GM12801 (cell line): ENCODE results near the gene TMEM44.

ENCODE experiments used
- TF ChIP-seq, protein P1 (sequence below): IDR thresholded peaks from one replicate; pipeline ENCODE4 v1.5.1; 2011; ENCODE audit warnings: control low read depth; ENCODE audit not compliant: insufficient read length; ENCODE audit errors: extremely low read depth

Gene TMEM44

DNA sequence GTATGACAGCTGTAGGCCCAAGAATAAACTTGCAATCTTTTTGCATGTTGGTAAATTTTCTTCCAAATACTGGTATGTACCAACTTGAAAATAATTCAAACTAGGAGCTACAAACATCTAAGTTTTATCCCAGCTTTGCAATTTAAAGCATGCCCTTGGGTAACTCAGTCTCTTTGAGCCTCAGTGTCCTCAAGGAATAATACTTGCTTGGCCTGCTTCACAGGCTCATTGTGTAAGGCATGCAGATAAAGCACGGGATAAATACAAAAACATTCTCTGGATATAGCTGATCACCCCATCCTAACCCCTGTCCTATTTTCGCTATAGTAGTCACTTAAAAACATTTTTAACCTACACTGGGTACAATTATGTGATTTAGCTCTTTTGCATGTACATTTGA, 9.6 kb upstream of the TMEM44 start:
- TF ChIP-seq, protein P1, sequence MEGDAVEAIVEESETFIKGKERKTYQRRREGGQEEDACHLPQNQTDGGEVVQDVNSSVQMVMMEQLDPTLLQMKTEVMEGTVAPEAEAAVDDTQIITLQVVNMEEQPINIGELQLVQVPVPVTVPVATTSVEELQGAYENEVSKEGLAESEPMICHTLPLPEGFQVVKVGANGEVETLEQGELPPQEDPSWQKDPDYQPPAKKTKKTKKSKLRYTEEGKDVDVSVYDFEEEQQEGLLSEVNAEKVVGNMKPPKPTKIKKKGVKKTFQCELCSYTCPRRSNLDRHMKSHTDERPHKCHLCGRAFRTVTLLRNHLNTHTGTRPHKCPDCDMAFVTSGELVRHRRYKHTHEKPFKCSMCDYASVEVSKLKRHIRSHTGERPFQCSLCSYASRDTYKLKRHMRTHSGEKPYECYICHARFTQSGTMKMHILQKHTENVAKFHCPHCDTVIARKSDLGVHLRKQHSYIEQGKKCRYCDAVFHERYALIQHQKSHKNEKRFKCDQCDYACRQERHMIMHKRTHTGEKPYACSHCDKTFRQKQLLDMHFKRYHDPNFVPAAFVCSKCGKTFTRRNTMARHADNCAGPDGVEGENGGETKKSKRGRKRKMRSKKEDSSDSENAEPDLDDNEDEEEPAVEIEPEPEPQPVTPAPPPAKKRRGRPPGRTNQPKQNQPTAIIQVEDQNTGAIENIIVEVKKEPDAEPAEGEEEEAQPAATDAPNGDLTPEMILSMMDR = no peak

DNA sequence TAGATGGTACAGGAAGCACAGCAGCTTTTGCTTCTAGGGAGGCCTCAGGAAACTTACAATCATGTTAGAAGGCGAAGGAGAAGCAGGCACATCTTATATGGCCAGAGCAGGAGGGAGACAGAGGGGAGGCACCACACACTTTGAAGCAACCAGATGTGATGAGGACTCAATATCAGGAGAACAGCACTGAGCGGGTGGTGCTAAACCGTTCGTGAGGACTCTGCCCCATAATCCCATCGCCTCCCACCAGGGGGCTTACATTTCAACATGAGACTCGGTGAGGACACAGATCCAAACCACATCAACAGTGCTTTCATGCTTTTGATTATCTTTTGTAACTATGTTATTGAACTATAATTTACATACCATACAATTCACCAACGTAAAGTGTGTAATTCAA, 7.6 kb upstream of the TMEM44 start:
- TF ChIP-seq, protein P1 = no peak

DNA sequence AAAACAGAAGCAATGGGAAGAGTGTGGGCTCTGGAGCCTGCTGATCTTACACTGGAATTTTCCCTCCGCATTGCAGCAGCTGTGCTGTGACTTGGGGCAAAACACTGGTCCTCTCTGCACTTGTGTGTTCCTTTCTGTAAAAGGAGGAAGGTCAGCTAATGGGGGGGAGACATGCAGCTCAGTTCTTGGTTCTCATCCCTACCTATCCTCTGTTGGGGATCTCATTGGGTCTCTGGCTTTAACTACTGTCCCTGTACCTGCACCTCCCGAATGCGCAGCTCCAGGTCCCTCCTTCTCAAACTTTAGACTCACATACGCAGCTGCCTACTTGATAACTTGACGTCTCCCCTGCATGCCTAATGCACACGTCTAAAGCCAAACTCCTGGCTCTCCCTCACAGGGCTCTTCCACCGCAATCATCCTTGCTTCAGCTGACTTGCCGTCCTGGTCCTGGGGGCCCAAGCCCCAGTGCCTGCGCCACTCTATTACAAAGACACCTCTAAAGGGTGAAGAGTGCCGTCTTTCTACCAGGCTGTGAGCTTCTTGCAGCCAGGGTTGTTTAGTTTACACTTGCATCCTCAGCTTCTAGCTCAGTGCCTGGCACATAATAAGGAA, 5.9 kb upstream of the TMEM44 start:
- TF ChIP-seq, protein P1 = no peak

DNA sequence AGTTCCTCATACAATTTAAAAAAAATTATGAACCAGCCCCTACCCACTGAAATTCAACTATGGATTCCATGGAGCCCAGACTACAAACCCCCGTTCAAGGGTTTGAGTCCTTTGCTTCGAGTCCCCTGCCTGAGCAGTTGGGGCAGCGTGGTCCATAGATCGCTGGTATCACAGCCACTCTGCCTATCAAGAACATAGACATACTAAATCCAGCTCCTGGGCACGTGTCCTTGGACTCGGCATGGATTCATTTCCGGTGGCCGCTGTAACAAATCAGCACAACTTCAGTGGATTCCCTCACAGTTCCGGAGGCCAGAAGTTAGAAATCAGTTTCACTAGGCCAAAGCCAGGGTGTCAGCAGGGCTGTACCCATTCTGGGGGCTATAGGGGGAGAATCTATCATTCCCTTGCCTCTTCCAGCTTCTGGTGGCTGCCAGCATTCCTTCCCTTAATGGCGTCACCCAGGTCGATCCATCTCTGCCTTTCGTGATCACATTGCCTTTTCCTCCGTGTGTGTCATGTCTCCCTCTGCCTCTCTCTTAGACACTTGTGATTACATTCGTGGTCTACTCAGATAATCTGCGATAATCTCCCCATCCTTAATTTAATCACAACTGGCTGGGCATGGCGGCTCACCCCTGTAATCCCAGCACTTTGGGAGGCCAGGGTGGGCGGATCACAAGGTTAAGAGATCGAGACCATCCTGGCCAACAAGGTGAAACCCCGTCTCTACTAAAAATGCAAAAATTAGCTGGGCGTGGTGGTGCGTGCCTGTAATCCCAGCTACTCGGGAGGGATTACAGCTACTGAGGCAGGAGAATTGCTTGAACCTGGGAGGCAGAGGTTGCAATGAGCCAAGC, 4.6 kb upstream of the TMEM44 start:
- TF ChIP-seq, protein P1 = no peak

- TF ChIP-seq, protein P1 = no peak
Measured at GRCh38 chr3:194637066-194637465, 3.8 kb upstream of the TMEM44 start.

DNA sequence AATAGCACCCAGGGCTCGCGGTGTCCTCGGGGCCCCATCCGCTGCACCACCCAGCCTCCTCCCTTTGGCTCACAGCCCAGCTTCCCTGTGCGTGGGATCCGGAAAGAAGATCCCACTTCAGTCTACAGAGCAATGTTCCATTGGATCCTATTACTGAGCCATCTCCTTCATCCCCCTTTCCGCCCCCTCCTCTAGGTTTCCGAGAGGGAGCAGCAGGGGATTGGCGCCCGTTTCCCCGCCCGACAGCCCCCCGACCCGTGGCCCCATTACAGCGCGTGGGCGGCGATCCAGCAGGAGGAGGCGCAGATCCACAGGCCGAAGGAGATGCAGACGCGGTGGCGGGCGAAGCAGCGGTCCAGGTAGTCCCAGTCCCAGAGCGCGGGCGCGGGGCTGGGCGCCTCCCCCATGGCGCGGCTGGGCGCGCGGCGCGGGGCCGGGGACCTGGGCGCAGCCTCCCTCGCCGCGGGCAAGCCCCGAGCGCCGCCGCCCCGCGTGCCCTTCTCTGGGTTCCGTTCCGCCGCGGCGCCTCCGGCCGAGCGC, 340 bp downstream of the TMEM44 start:
- TF ChIP-seq, protein P1 = no peak

DNA sequence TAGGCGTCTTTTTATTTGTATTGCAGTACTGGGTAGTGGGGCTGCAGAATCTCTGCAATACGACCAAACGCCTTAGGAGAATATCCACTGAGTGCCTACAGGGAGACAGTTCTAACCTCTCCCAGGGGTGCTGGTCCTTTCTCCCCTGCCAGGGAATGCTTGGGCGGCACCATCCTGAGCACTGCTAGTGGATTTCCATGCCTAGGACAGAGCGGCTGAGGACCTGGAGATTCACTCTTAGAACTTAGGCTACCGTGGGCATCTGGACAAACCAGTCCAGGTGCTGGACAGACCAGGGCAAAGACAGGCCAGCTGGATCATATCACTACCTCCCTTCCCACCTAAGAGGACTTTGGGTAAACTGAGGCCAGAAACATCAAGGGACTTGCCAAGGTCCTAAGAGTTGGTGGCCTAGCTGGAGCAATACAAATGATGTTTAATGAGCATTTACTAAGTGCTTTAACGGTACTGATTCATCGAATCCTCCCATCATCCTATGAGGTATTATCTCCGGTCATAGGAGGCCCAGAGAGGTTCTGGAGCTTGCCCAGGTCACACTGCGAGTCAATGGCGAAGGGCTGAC, 902 bp downstream of the TMEM44 start:
- TF ChIP-seq, protein P1 = no peak
